ENCODE results near the gene TARBP1. TPM values are rescaled to one million over a fixed set of nuclear protein-coding genes. Genes with fewer than 3 reads are reported as not detected.
"Not testable (repeated sequence)": the region's sequence is repeated elsewhere in the genome, so short reads cannot be mapped to it uniquely, and the experiment has no call there.

Gene TARBP1
- total RNA-seq, 1 experiment from 2014 or later: 70.9 TPM

DNA sequence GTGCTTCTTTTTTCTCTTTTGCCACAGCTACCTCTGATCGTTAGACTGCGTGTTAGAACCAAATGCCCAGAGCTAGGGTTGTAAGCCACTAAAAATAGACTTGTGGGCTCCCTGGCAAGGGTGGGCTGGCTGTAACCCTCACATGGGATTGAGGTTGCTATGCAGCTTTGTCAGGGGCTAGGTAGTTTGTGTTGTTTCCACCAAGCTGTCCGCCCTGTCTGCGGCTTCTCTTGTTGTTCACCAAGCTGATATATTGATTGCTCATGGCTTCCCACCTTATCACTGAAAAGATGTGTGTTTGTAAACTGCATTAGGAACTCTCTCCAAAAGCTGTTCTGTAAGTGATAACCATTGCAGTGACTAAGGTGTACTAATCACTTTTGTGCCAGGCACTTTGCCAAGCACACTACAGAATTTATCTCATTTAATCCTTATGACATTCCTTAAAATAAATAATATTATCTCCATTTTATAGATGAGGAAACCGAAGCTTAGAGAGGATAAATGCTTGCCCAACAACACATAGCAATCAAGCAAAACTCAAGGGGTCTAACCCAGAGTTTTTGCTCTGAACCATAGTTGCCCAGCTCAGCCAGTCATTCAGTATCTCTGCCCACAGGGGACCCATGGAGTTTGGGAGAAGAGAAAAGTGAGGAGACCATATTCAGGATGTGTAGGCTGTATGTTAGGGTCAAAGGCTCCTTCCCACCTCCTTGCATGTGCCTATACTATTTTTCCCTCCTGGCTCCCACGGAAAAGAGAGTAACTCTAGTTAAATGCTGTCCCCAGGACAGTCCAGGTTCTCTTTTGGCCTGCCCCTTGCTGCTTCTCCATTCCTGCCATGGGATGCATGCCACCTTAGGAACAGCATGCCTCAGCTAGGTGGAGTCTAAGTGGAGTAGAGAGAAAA, 42.2 kb upstream of the TARBP1 start:
- no peak overlapping the region for H3K9ac ChIP-seq (ENCODE audit: low read length)
- H3K27me3 ChIP-seq (ENCODE audit: low read length): no peaks in the 10 kb centered on the region
- DNase-seq: no peak

DNA sequence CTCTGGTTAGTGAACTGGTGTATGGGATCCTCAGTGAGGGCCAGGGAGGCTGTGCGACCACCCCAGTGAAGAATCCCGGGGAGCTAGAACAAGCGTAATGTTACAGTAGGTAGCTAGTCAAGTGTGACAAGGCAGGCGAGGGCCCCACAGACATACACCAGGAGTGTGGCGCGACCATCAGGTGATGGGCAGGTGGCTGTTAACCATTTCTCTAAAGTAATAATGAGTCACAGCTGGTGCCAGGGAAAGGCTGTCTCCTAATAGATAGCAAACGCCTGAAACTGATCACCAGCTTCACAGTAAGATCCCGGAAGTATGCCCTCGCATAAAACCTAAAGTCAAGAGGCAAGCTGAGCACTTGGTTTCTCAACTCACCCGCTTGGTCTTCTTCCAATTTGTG, 40.5 kb upstream of the TARBP1 start:
- no peaks in the 10 kb centered on the region for H3K36me3 ChIP-seq (ENCODE audit: insufficient read depth, low read length)
- no peaks in the 10 kb centered on the region for H3K9me3 ChIP-seq (ENCODE audit: low read length)
- no peaks in the 10 kb centered on the region for H3K79me2 ChIP-seq (ENCODE audit: low read length)
- no peaks in the 10 kb centered on the region for H3K9me2 ChIP-seq (replicated peaks; ENCODE audit: insufficient read depth, low read length)
- H4K20me1 ChIP-seq (ENCODE audit: insufficient read depth, low read depth, low read length): no peaks in the 10 kb centered on the region
- H3K27ac ChIP-seq (ENCODE audit: low read length): no peak overlapping the region
- peaks cover 29% of the 10 kb centered on the region for H3K4me1 ChIP-seq (ENCODE audit: low read length)
- no peaks in the 10 kb centered on the region for H3K27me3 ChIP-seq (ENCODE audit: low read length)
- H3K4me3 ChIP-seq (ENCODE audit: low read length): no peak overlapping the region
- no peak for DNase-seq
- H3K9ac ChIP-seq (ENCODE audit: low read length): no peak overlapping the region
- H2AFZ ChIP-seq (ENCODE audit: low read length): no peak overlapping the region; the same call in 1 of the 2 replicates
- H3K4me2 ChIP-seq (ENCODE audit: low read depth, low read length, poor library complexity, severe bottlenecking): no peak overlapping the region

More for the DNA sequence above, 42.2 kb upstream of the TARBP1 start:
- H3K27ac ChIP-seq (ENCODE audit: low read length): no peak overlapping the region
- H3K4me1 ChIP-seq (ENCODE audit: low read length): peaks cover 38% of the 10 kb centered on the region
- no peaks in the 10 kb centered on the region for H4K20me1 ChIP-seq (ENCODE audit: insufficient read depth, low read depth, low read length)
- no peaks in the 10 kb centered on the region for H3K9me2 ChIP-seq (replicated peaks; ENCODE audit: insufficient read depth, low read length)
- no peak overlapping the region for H3K4me2 ChIP-seq (ENCODE audit: low read depth, low read length, poor library complexity, severe bottlenecking)
- no peaks in the 10 kb centered on the region for H3K36me3 ChIP-seq (ENCODE audit: insufficient read depth, low read length)
- no peak overlapping the region for H3K4me3 ChIP-seq (ENCODE audit: low read length)
- H2AFZ ChIP-seq (ENCODE audit: low read length): no peak overlapping the region
- H3K9me3 ChIP-seq (ENCODE audit: low read length): no peaks in the 10 kb centered on the region
- H3K79me2 ChIP-seq (ENCODE audit: low read length): no peaks in the 10 kb centered on the region

DNA sequence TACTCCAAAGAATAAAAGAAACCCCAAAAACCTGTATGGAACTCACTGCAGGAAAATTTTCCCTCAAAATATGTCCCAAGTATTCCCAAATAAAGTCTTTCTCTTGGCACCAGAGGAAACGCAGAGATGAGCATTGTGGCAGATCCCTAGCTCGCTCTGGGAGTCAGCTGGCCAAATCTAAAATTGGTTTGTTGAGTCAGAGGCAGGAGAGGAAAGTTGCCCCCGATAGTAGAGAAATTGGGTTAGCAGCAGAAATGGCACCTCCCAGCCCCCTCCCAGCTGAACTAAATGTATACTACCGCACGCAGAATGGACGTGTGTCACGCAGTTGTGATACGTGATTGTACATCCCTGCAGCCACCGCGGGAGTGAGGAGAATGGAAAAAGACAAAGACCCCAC, 39.9 kb upstream of the TARBP1 start:
- Histone ChIP-seq H3K4me2 (ENCODE audit: low read depth, low read length, poor library complexity, severe bottlenecking) (no peak overlapping the region), H3K9me3 (ENCODE audit: low read length) (no peaks in the 10 kb centered on the region), H2AFZ (ENCODE audit: low read length) (no peak overlapping the region), H4K20me1 (ENCODE audit: insufficient read depth, low read depth, low read length) (no peaks in the 10 kb centered on the region), H3K9me2 (replicated peaks; ENCODE audit: insufficient read depth, low read length) (no peaks in the 10 kb centered on the region), H3K79me2 (ENCODE audit: low read length) (no peaks in the 10 kb centered on the region), H3K27me3 (ENCODE audit: low read length) (no peaks in the 10 kb centered on the region), H3K4me3 (ENCODE audit: low read length) (no peak overlapping the region), H3K36me3 (ENCODE audit: insufficient read depth, low read length) (no peaks in the 10 kb centered on the region), H3K27ac (ENCODE audit: low read length) (no peak overlapping the region), H3K4me1 (ENCODE audit: low read length) (peaks cover 23% of the 10 kb centered on the region), H3K9ac (ENCODE audit: low read length) (no peak overlapping the region)
- no peak for DNase-seq

DNA sequence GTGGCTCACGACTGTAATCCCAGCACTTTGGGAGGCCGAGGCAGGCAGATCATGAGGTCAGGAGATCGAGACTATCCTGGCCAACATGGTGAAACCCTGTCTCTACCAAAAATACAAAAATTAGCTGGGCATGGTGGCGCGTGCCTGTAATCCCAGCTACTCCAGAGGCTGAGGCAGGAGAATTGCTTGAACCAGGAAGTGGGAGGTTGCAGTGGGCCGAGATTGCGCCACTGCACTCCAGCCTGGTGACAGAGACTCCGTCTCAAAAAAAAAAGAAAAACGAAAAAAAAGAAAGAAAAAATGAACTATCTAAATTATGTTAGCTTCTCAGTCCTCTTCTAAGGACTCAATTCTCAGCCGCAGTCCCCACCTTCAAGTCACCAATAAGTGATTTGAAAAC, 39.1 kb upstream of the TARBP1 start:
- H3K9me2 ChIP-seq (replicated peaks; ENCODE audit: insufficient read depth, low read length); H3K9me3 ChIP-seq (ENCODE audit: low read length); H3K27me3 ChIP-seq (ENCODE audit: low read length); H3K4me3 ChIP-seq (ENCODE audit: low read length); H3K79me2 ChIP-seq (ENCODE audit: low read length); H4K20me1 ChIP-seq (ENCODE audit: insufficient read depth, low read depth, low read length); DNase-seq; H3K27ac ChIP-seq (ENCODE audit: low read length); H3K36me3 ChIP-seq (ENCODE audit: insufficient read depth, low read length); H2AFZ ChIP-seq (ENCODE audit: low read length); H3K4me2 ChIP-seq (ENCODE audit: low read depth, low read length, poor library complexity, severe bottlenecking); H3K9ac ChIP-seq (ENCODE audit: low read length): not testable (repeated sequence)
- peaks cover 16% of the 10 kb centered on the region for H3K4me1 ChIP-seq (ENCODE audit: low read length)

DNA sequence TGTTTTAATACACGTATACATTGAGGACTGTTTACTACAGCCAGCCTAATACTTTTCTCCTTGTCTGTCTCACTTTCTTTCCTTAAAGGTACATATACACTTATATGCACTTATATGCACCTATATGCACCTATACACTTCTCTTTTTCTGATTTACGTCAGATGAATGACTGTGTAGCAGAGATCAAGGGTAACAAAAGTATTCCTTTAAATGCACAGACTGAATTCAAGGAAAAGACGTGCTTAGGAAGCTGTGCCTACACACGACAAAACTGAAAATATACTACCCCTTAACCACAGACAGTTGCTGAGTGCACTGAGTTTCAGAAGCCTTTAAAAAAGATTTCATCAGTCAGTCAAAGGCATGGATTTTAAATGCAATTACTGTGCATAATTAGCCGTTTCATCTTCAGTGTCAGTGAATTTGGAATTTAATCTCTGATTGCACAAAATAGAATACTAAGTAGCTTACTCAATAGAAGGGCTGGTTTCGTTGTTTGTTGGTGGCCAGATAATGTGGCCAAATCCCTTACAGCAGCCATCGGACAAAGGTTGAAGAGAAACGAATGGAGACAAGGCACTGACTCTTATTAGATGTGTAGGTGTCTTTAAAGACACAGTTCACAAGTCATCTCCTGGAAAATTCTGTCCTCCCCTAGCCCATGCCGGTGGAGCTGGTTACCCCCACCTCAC, 38.3 kb upstream of the TARBP1 start:
- H3K27ac ChIP-seq (ENCODE audit: low read length): no peak overlapping the region
- no peaks in the 10 kb centered on the region for H3K79me2 ChIP-seq (ENCODE audit: low read length)
- H3K27me3 ChIP-seq (ENCODE audit: low read length): no peaks in the 10 kb centered on the region
- peaks cover 12% of the 10 kb centered on the region for H3K4me1 ChIP-seq (ENCODE audit: low read length)
- H3K4me3 ChIP-seq (ENCODE audit: low read length): no peak overlapping the region
- no peak overlapping the region for H2AFZ ChIP-seq (ENCODE audit: low read length)
- H3K4me2 ChIP-seq (ENCODE audit: low read depth, low read length, poor library complexity, severe bottlenecking): no peak overlapping the region
- H4K20me1 ChIP-seq (ENCODE audit: insufficient read depth, low read depth, low read length): no peaks in the 10 kb centered on the region
- no peak overlapping the region for H3K9ac ChIP-seq (ENCODE audit: low read length)
- H3K9me3 ChIP-seq (ENCODE audit: low read length): no peaks in the 10 kb centered on the region
- peak; percentile 33 for DNase-seq
- no peaks in the 10 kb centered on the region for H3K9me2 ChIP-seq (replicated peaks; ENCODE audit: insufficient read depth, low read length)
- no peaks in the 10 kb centered on the region for H3K36me3 ChIP-seq (ENCODE audit: insufficient read depth, low read length)

DNA sequence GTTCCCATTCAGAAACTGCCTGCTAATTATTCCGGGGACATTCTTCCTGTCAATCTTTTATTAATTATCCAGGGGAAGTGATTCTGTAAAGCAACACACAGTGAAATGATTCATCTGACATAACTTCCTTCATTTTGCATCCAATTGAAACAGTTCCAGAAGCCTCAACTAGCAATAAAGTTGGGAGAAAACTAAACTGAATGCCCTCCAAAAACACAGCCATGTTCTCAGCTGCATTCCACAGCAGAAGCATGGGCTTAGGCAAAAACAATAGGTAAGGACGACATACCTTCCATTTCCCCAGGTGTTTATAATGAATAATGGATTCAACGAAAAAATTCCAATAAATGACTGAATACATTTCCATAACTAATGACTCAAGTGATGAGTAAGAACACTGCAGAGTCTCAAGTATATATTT, 36.9 kb upstream of the TARBP1 start:
- H4K20me1 ChIP-seq (ENCODE audit: insufficient read depth, low read depth, low read length): no peaks in the 10 kb centered on the region
- DNase-seq: peak; percentile 21
- no peak overlapping the region for H2AFZ ChIP-seq (ENCODE audit: low read length)
- peaks cover 11% of the 10 kb centered on the region for H3K4me1 ChIP-seq (ENCODE audit: low read length)
- H3K4me3 ChIP-seq (ENCODE audit: low read length): no peak overlapping the region
- no peak overlapping the region for H3K9ac ChIP-seq (ENCODE audit: low read length)
- no peaks in the 10 kb centered on the region for H3K79me2 ChIP-seq (ENCODE audit: low read length)
- no peaks in the 10 kb centered on the region for H3K9me3 ChIP-seq (ENCODE audit: low read length)
- no peak overlapping the region for H3K27ac ChIP-seq (ENCODE audit: low read length)
- no peaks in the 10 kb centered on the region for H3K27me3 ChIP-seq (ENCODE audit: low read length)
- no peaks in the 10 kb centered on the region for H3K36me3 ChIP-seq (ENCODE audit: insufficient read depth, low read length)
- no peak overlapping the region for H3K4me2 ChIP-seq (ENCODE audit: low read depth, low read length, poor library complexity, severe bottlenecking)
- H3K9me2 ChIP-seq (replicated peaks; ENCODE audit: insufficient read depth, low read length): no peaks in the 10 kb centered on the region

DNA sequence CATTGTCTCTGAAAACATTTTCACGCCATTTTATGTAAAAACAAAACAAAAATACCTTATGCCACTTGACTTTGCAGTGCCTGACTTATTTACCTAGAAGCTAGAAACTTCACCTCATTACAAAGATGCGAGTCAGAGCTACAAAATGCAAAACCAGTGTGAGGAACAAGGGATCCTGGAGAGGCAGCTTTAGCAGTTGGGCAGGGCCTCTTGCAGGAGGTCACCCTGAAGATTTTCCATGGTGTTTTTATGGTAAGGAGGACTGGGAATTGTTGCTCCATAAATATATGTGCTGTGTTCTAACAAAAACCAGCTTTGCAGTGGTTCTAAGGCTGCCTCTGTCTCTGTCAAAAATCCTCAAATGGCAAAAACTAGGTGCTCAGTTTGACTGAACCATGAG, 36.4 kb upstream of the TARBP1 start:
- Histone ChIP-seq H3K36me3 (ENCODE audit: insufficient read depth, low read length) (no peaks in the 10 kb centered on the region), H3K79me2 (ENCODE audit: low read length) (no peaks in the 10 kb centered on the region), H3K4me2 (ENCODE audit: low read depth, low read length, poor library complexity, severe bottlenecking) (no peak overlapping the region), H3K9ac (ENCODE audit: low read length) (no peak overlapping the region), H3K27me3 (ENCODE audit: low read length) (no peaks in the 10 kb centered on the region), H4K20me1 (ENCODE audit: insufficient read depth, low read depth, low read length) (no peaks in the 10 kb centered on the region), H3K9me3 (ENCODE audit: low read length) (no peaks in the 10 kb centered on the region), H3K9me2 (replicated peaks; ENCODE audit: insufficient read depth, low read length) (no peaks in the 10 kb centered on the region), H2AFZ (ENCODE audit: low read length) (no peak overlapping the region), H3K27ac (ENCODE audit: low read length) (no peak overlapping the region), H3K4me1 (ENCODE audit: low read length) (peaks cover 11% of the 10 kb centered on the region), H3K4me3 (ENCODE audit: low read length) (no peak overlapping the region)
- DNase-seq: peak; percentile 23

DNA sequence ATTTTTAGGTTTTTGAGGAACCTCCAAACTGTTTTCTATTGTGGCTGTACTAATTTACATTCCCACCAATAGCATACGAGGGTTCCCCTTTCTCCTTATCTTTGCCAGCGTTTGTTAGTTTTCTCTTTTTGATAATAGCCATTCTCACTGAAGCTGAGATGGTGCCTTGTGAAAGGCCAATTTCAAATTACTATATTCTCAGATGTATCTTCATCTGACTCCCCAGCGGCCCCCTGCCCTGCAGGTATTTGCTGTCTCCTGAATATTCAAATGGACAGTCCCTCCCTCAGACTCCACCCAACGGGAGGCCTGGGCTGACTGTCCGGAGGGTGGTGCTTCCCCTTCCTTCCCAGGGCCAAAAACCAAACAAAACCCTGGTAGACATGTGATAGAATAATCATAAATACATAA, 33.5 kb upstream of the TARBP1 start:
- Histone ChIP-seq H3K4me3 (ENCODE audit: low read length) (no peak overlapping the region), H3K4me2 (ENCODE audit: low read depth, low read length, poor library complexity, severe bottlenecking) (no peak overlapping the region), H3K27ac (ENCODE audit: low read length) (no peak overlapping the region), H3K9ac (ENCODE audit: low read length) (no peak overlapping the region), H3K4me1 (ENCODE audit: low read length) (peaks cover 4% of the 10 kb centered on the region), H3K27me3 (ENCODE audit: low read length) (no peaks in the 10 kb centered on the region), H2AFZ (ENCODE audit: low read length) (no peak overlapping the region), H4K20me1 (ENCODE audit: insufficient read depth, low read depth, low read length) (no peaks in the 10 kb centered on the region), H3K79me2 (ENCODE audit: low read length) (no peaks in the 10 kb centered on the region), H3K36me3 (ENCODE audit: insufficient read depth, low read length) (no peaks in the 10 kb centered on the region), H3K9me2 (replicated peaks; ENCODE audit: insufficient read depth, low read length) (no peaks in the 10 kb centered on the region), H3K9me3 (ENCODE audit: low read length) (no peaks in the 10 kb centered on the region)
- DNase-seq: peak; percentile 7
